GM18867 (cell line): ENCODE data around the gene GNG12.
A peak's percentile ranks its signal among the peaks of the same experiment; 100 is the strongest.
"Not testable (repeated sequence)": the region's sequence is repeated elsewhere in the genome, so short reads cannot be mapped to it uniquely, and the experiment has no call there.

Source experiments
- ATAC-seq: cut with Tn5 transposase; IDR thresholded peaks from one replicate; pipeline ENCODE4 v1.9.1; 2021; ENCODE audit warnings: mild to moderate bottlenecking, moderate library complexity; ENCODE audit not compliant: unreplicated experiment

The GNG12 gene

GRCh38 chr1:67735806-67736627 is 97.2 kb downstream of the GNG12 start:
- peak; percentile 98 for ATAC-seq

GRCh38 chr1:67735206-67735605 is 98.1 kb downstream of the GNG12 start:
- ATAC-seq: no peak

DNA sequence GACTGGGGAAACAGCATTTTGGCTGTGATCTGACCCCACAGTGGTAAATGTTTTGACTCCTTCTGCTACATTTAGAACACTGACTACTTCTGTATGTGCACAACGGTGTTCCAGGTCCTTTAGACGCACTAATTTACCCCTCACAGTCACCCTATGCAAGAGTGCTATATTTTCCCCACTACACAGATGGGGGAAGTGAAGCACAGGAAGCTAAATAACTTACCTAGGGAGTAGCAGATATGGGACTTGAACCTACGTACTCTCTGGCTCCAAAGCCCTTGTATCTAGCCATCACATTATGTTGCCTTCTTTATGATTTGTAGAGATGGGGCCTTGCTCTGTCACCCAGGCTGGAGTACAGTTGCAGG is 99.0 kb downstream of the GNG12 start:
- ATAC-seq: no peak

DNA sequence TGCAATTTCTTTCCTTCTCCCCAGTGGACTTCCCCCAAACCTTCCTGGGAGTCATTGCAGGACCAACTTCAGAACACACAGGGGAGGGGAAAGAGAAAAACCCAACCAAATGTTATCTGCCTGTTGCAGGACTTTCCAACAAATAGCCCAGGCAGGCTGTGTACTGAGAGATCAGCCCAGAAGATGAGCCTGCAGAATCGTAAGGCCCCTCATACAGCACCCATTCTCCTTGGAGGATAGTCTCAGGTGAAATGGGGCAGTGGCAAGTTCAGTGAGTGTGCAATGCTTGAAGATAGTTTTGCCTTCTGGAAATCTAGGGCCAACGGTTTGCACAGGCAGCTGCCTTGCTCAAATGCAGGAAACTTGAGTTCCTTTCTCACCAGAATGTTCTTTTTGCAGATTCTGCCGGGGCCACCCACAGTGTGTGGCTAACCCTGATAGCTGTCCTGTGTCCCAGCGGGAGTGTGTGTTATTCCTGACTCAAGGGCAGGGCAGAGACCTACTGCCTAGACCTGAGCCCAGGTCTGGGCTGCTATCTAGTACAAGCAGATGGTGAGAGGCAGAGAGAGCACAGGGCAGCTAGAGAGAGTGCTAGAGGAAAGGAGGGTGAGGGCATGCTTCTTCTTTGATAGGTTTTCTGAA is 99.5 kb downstream of the GNG12 start:
- no peak for ATAC-seq

DNA sequence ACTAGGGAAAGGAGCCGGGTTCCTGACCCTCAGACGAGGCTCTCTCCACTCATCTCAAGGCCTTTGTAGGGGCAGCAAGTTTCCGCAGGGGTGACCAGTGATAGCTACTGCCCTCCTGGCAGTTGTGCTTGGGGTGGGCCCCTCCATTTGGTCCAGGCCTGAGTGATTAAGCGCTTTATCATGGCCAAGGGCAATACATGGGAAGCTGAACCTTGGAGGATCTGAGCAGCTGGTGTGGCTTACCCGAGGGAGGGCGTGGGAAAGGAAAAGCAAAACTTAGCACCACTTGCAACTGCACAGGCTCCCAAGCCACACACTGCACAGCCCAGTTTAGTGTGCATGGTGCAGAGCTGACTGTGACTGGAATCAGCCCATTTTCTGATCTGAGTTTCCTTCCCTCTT is 100.5 kb downstream of the GNG12 start:
- peak; percentile 29 for ATAC-seq

DNA sequence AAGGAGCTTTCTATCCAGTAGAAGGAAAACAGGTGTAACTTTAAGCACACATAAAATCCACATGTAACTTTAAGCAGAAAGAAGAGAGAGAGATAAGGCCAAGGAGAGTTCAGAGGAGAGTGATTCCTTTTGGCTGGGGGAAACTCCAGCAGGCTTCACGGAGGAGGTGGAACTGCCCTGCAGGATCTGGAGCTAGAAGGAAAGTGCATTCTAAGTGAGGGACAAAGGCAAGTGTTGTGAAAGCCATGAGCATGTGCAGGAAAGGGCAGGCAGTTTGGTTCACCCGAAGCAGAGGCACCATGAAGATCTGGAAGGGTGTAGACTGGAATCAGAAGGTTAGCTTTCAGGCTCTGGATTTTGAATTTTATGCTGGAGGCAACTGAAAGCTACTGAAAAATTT is 101.9 kb downstream of the GNG12 start:
- ATAC-seq: no peak

GRCh38 chr1:67730312-67730711 is 103.0 kb downstream of the GNG12 start:
- ATAC-seq: not testable (repeated sequence)

GRCh38 chr1:67729872-67730271 is 103.4 kb downstream of the GNG12 start:
- no peak for ATAC-seq

DNA sequence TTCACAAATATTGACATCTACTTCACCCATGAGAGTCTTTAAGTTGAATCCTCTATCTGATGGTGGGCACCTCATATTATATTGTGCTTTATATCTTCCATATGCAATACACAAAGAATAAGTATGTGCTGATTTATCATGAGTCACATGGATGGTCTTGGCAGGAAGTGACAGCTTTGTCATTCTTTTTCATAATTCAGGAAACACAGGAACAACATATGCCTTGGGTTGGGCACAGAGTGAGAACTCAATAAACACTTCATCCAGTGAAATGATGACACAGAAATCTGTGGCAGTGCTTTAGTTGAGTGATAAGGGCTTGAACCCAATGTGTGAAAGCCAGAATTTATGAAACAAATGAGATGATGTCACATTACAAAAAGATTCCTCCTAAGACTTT is 107.0 kb downstream of the GNG12 start:
- no peak for ATAC-seq

GRCh38 chr1:67724928-67725560 is 108.2 kb downstream of the GNG12 start:
- no peak for ATAC-seq

- peak; percentile 86 for ATAC-seq
Observed at GRCh38 chr1:67723620-67724019, 109.6 kb downstream of the GNG12 start.

- ATAC-seq: peak; percentile 4
Observed at GRCh38 chr1:67723126-67723525, 110.1 kb downstream of the GNG12 start.

DNA sequence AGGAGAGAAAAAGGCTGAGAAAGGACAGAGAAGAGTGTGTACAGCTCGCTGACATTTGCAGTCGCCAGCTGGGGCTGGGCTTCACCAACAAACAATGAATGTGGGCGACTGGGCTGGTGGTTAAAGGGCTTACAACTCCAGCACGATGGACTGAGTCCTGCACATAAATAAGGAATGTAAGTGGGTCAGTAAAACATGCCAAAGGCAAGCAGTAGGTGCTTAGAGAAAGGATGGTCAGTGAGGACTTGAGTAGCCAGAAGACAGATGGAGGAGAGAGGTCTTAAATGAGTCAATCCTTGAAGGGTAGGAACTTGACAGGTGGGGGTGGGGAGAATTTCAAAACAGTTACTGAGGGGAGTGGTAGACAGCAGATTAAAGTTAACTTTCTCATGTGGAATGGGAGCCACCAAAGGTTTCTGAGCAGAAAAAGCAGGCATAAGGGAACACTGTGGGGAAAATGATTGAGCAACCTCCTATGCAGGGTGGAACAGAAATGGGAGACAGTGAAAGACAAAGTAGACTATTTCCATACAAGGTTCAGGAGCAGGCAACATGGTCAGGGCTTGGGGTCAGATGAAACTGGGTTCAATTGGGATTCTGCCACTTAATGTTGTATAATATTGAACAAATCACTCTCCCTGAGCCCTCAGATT is 110.8 kb downstream of the GNG12 start:
- ATAC-seq: peak; percentile 16

DNA sequence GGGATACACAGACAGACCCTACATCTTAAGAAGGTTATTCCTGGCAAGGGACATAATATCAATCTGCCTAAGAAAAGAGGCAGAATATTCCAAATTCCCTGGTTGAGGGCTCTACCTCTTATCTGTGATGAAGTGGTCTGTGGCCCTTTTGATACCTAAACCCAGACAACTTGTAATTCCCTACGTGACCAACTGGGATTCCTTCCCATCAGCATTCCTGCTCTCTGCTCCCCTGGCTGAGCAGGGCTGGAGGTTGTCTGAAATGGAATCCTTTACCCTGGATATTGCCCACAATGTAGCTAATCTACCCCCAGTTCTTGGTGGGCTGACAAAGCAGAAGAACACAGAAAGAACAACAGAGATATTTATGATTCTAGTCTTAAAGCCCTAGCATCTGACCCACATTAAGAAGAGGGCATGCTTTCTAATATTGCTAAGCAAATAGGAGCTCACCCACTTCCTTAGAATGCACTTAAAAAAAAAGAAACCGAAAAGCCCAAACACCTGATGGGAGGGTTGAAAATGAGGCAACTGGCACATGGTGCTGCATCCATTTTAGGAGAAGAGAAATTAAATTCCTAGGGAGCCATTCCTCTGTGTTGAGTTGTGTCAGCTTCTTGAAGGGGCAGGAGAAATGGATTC is 111.5 kb downstream of the GNG12 start:
- peak; percentile 56 for ATAC-seq

- ATAC-seq: no peak
Observed at GRCh38 chr1:67721112-67721511, 112.2 kb downstream of the GNG12 start.

GRCh38 chr1:67719329-67720196 is 113.7 kb downstream of the GNG12 start:
- no peak for ATAC-seq

GRCh38 chr1:67717876-67718275 is 115.4 kb downstream of the GNG12 start:
- no peak for ATAC-seq

- ATAC-seq: no peak
Observed at GRCh38 chr1:67716800-67717199, 116.5 kb downstream of the GNG12 start.

DNA sequence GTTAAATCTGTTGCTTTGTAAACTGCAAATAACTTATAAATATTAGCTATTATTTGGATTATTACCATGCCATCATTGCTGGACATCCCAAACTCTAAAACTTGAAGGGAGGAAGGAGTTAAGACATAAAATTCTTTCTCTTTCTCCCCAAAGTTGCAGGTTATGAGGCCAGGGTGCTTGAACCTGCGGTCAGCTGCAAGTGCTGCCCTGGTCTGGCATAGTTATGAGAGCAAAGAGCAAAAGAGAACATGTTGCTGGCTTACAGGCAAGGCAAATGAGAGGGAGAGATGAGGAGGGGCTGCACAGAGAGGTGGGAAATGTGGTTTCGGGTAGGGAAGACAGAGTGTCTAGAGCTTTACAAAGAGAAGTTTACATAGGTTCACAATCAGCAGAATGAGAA is 117.4 kb downstream of the GNG12 start:
- ATAC-seq: no peak
